DMS114 treated with DMSO at 0.1 percent for 48 hours (cell line): ENCODE measurements around the gene PSD4.

Source experiments
- DNase-seq: peaks from one replicate; lab custom pipeline; 2025; ENCODE audit not compliant: unreplicated experiment; lab: John Stamatoyannopoulos, UW

PSD4 gene

DNA sequence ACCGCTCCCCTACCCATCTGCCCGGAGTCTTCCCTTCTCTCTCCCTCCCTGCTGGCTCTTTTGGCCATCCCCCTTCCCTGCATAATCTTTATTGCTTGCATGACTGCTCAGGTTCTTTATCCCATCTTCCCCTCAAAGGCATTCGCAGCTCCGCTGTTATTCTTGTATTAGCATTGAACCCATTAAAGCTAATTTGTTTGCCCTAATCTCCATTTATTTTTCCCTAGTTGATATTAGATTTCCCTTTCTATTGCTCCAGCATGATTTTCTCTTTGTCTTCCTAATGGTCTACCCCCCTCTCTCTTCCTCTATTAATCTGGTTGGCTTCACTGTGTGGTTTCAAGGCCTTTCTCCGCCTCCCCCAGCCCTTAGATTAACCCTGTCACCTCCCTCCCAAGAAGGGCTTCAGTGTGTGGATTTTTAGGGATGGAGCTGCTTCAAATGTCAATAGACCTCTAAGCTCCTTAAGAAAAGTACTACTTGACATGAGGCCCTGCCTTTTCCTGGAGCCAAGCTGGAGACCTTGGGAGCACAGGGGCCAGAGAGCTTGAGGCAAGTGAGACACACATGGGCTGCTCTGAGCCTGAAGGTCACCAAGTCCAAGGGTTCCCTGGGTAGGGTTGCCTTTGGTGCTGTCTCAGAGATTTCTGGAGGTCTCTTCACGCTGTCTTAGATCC lies 84.8 kb downstream of the PSD4 start:
- DNase-seq, result no peak
